DMS53 (cell line): Measurements from ENCODE around the gene PRKCQ.
"Not testable (repeated sequence)": the region's sequence is repeated elsewhere in the genome, so short reads cannot be mapped to it uniquely, and the experiment has no call there.

Experiments
- DNase-seq: peaks from one replicate; lab custom pipeline; 2025; lab: John Stamatoyannopoulos, UW

PRKCQ gene

DNA sequence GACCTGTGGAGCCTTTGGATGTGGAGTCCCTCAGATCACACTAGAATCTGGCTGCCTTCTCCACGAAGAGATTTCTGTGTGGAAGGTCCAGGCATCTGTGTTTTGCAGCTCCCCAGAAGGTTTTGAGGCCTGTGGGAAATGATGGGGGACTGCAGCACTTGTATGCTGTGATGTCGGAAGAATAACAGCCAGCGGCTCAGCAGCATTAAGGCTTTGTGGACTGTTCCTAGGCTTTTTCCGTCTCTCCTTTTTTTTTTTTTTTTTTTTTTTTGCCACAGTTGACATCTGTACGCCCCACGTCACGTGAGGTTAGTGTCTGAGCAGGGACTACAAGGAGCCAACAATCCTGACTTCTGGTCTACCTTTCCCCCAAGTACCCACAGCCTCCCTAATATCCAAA lies 196.0 kb downstream of the PRKCQ start:
- no peak for DNase-seq

DNA sequence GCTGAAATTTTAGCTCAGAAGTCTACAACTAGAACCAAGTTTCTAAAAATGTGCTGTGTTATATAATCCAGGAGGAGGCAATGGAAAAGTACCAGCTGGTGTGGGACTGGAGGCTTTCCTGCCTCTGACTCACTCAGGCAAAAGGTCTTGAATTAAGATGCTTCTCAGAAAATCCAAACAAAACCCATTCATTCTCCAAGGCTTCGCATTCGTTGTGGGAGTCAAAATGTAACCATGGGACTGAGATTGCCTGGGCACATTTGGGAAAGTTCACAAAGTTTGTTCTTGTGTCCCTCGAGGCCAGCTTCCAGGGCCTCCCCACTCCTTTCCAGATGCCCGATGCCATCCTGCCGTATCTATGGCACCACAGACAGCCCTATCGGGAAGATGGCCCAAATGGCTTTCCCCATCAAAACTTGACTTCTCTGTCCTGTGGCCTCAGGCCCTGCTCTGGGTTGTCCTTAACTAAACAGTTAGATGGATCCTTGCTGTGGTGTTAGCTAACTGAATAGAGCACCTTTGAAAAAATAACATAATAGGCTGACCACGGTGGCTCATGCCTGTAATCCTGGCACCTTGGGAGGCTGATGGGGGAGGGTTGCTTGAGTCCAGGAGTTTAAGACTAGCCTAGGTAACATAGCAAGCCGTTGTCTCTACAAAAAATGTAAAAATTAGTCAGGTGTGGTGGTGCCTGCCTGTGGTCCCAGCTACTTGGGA lies 196.8 kb downstream of the PRKCQ start:
- DNase-seq = no peak

DNA sequence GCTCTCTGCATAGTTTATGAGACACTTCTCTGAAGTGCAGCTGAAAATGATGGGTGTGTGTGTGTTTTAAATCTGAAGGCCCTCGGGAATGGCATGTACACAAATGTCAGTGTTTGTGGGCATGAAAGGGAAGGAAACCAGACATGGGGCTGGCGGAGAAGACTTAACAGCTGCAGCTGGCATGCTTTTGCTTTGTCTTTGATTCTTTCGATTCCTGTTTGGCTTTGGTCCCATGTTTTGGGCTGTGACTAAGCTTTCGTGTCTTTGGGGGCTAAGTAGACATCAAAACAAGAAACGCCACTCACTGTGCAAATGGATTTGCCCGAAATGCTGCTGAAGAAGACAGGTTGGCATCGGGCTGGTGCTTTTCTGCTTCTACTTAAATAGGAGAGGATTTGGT lies 198.0 kb downstream of the PRKCQ start:
- DNase-seq = no peak

- DNase-seq = not testable (repeated sequence)
Observed at GRCh38 chr10:6380478-6380877, 199.6 kb downstream of the PRKCQ start.

DNA sequence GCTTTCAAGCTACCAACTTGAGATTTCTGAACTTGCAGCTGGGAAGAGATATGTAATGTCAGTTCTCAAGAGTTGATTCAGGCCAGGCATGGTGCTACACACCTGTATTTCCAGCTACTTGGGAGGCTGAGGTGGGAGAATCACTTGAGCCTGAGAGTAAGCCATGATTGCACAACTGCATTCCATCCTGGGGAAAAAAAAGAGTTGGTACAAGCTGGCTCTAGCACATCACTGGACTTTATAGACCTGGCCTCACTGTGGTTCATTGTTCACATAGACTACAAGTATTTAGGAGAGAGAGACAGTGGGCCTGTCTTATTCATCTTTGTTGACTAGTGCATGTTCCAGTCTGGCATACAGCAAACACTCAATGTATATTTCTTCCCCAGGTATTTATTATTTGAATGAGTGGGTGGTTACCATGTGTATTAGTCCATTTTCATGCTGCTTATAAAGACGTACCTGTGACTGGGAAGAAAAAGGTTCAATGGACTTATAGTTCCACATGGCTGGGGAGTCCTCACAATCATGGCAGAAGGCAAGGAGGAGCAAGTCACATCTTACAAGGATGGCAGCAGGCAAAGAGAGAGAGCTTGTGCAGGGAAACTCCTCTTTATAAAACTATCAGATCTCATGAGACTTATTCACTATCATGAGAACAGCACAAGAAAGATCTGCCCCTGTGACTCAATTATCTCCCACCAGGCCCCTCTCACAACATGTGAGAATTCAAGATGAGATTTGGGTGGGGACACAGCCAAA lies 200.9 kb downstream of the PRKCQ start:
- DNase-seq = no peak
